ENCODE measurements around the gene LRRC4C. TPM values are rescaled to one million over a fixed set of nuclear protein-coding genes. Genes with fewer than 3 reads are reported as not detected.

The LRRC4C gene
- total and polyA plus RNA-seq, 12 donors = 0.15 to 0.93 (median 0.40) TPM

GRCh38 chr11:40100781-40101180, 1358.7 kb downstream of the LRRC4C start:
- ATAC-seq = no peak
- DNase-seq = no peak
- Histone ChIP-seq H3K9me3 (peaks cover 0 to 13% (median 0%) of the 10 kb centered on the region in 11 donors), H3K27me3 (no peaks in the 10 kb centered on the region), H3K4me3 (no peak overlapping the region), H3K36me3 (no peaks in the 10 kb centered on the region), H3K27ac (no peak overlapping the region), H3K4me1 (no peaks in the 10 kb centered on the region)
- TF ChIP-seq, protein P1, sequence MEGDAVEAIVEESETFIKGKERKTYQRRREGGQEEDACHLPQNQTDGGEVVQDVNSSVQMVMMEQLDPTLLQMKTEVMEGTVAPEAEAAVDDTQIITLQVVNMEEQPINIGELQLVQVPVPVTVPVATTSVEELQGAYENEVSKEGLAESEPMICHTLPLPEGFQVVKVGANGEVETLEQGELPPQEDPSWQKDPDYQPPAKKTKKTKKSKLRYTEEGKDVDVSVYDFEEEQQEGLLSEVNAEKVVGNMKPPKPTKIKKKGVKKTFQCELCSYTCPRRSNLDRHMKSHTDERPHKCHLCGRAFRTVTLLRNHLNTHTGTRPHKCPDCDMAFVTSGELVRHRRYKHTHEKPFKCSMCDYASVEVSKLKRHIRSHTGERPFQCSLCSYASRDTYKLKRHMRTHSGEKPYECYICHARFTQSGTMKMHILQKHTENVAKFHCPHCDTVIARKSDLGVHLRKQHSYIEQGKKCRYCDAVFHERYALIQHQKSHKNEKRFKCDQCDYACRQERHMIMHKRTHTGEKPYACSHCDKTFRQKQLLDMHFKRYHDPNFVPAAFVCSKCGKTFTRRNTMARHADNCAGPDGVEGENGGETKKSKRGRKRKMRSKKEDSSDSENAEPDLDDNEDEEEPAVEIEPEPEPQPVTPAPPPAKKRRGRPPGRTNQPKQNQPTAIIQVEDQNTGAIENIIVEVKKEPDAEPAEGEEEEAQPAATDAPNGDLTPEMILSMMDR (IDR thresholded peaks at IDR 0.05) = no peak
- intact Hi-C loops (cut with DNase I) = no loop called here
- 91 to 93% methylated on average over 5 of the region's 5 CpGs for WGBS, 2 donors

GRCh38 chr11:40100162-40100553, 1359.3 kb downstream of the LRRC4C start:
- H3K4me3 ChIP-seq = peak overlapping the region in 1 of 10 donors; percentile 9
- ATAC-seq (no peak), DNase-seq (no peak)
- peaks cover 0 to 13% (median 0%) of the 10 kb centered on the region in 11 donors for H3K9me3 ChIP-seq
- no peak overlapping the region for H3K27ac ChIP-seq
- H3K36me3 ChIP-seq = no peaks in the 10 kb centered on the region
- no peaks in the 10 kb centered on the region for H3K27me3 ChIP-seq
- H3K4me1 ChIP-seq = no peaks in the 10 kb centered on the region
- intact Hi-C loops (cut with DNase I) = no loop called here
- WGBS, 2 donors = 86 to 89% methylated on average over 5 of the region's 5 CpGs
- TF ChIP-seq, protein P1 (IDR thresholded peaks at IDR 0.05) = no peak

DNA sequence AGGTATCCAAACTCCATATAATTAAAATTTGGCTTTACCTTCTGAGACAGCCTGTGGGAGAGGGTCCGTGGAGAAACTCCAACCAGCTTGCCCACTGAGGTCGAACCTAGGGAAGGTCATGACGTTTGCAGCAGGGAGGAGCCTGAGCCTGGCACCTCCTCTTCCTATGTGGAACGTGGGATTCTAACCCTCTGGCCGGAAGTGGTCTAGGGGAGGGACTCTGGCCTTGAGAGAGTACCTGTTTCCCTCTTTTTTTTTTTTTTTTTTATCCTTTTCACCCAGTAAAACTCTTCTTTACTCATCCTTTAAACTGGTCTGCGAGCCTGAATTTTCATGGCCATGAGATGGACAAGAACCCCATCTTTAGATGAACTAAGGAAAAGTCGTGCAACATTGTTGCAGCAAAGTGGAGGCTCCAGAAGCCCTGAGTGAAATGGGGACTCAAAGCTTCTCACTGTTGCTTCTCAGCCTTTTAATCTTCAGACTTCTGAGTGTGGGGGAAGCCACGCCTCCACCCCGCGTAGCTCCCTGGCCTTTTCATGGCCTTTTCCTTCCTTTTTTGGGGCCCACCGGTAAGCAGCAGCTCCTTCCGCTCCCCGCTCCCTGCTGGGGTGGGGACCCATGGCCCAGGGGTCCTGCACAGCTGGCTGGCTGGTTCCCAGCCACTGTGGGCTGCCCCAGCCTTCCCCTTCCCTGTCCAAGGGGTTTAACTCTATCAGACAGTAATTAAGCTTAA, 1359.9 kb downstream of the LRRC4C start:
- Histone ChIP-seq H3K27ac (no peak overlapping the region), H3K4me3 (peak overlapping the region in 1 of 10 donors; percentile 9), H3K9me3 (peaks cover 0 to 13% (median 0%) of the 10 kb centered on the region in 11 donors), H3K27me3 (no peaks in the 10 kb centered on the region), H3K4me1 (no peaks in the 10 kb centered on the region), H3K36me3 (no peaks in the 10 kb centered on the region)
- intact Hi-C loops (cut with DNase I) = no loop called here
- TF ChIP-seq, protein P1 (IDR thresholded peaks at IDR 0.05) = no peak
- no peak for DNase-seq
- no peak for ATAC-seq
- 61 to 76% methylated on average over 13 of the region's 13 CpGs for WGBS, 2 donors

- Histone ChIP-seq H3K27me3 (no peaks in the 10 kb centered on the region), H3K4me3 (no peak overlapping the region), H3K36me3 (no peaks in the 10 kb centered on the region), H3K9me3 (no peaks in the 10 kb centered on the region), H3K4me1 (no peaks in the 10 kb centered on the region), H3K27ac (no peak overlapping the region)
- TF ChIP-seq, protein P1 (IDR thresholded peaks at IDR 0.05) = no peak
- ATAC-seq (no peak), DNase-seq (no peak)
- WGBS, 2 donors = 51 to 64% methylated on average over 1 of the region's 1 CpG
- intact Hi-C loops (cut with DNase I) = no loop called here
Measured at GRCh38 chr11:40095446-40095845, 1364.0 kb downstream of the LRRC4C start.
